ENCODE data around the gene NUDCD3.

Gene NUDCD3

GRCh38 chr7:44496385-44496784 lies 5.9 kb upstream of the NUDCD3 start:
- Histone ChIP-seq H3F3A (ENCODE audit: insufficient read depth) (peaks cover 2% of the 10 kb centered on the region; the same call in 1 of the 2 replicates), H4K20me1 (ENCODE audit: low read depth, low read length) (no peaks in the 10 kb centered on the region), H3K9me2 (replicated peaks; ENCODE audit: insufficient read depth, low read length) (no peaks in the 10 kb centered on the region), H3K9ac (ENCODE audit: low read length) (no peak overlapping the region), H3K9me3 (ENCODE audit: insufficient read depth, low read length) (no peaks in the 10 kb centered on the region), H3K4me2 (ENCODE audit: low read depth, low read length, poor library complexity, severe bottlenecking) (no peak overlapping the region), H3K79me2 (ENCODE audit: insufficient read depth, low read length) (no peaks in the 10 kb centered on the region), H3K27ac (ENCODE audit: low read depth, low read length) (no peak overlapping the region), H2AFZ (ENCODE audit: low read depth, low read length, severe bottlenecking) (no peak overlapping the region), H3K4me3 (ENCODE audit: insufficient read depth, low read length, poor library complexity, severe bottlenecking) (no peak overlapping the region), H3K36me3 (ENCODE audit: low read length) (no peaks in the 10 kb centered on the region), H3K27me3 (ENCODE audit: low read length) (no peaks in the 10 kb centered on the region)
- TF ChIP-seq EZH2phosphoT487 (conservative IDR thresholded peaks at IDR 0.05; ENCODE audit: low read length) (no peak), CTCF (IDR thresholded peaks at IDR 0.05; ENCODE audit: insufficient read depth, low read length, poor library complexity, severe bottlenecking) (no peak)

GRCh38 chr7:44494960-44495359 lies 4.5 kb upstream of the NUDCD3 start:
- Histone ChIP-seq H3K27me3 (ENCODE audit: low read length) (no peaks in the 10 kb centered on the region), H3K36me3 (ENCODE audit: low read length) (no peaks in the 10 kb centered on the region), H3K4me3 (ENCODE audit: insufficient read depth, low read length, poor library complexity, severe bottlenecking) (no peak overlapping the region), H3K9ac (ENCODE audit: low read length) (no peak overlapping the region), H3K79me2 (ENCODE audit: insufficient read depth, low read length) (peaks cover 3% of the 10 kb centered on the region), H3K27ac (ENCODE audit: low read depth, low read length) (no peak overlapping the region), H3K9me3 (ENCODE audit: insufficient read depth, low read length) (no peaks in the 10 kb centered on the region), H3K4me2 (ENCODE audit: low read depth, low read length, poor library complexity, severe bottlenecking) (no peak overlapping the region), H3K9me2 (replicated peaks; ENCODE audit: insufficient read depth, low read length) (no peaks in the 10 kb centered on the region), H3F3A (ENCODE audit: insufficient read depth) (peaks cover 3% of the 10 kb centered on the region; the same call in 1 of the 2 replicates), H2AFZ (ENCODE audit: low read depth, low read length, severe bottlenecking) (no peak overlapping the region), H4K20me1 (ENCODE audit: low read depth, low read length) (no peaks in the 10 kb centered on the region)
- TF ChIP-seq EZH2phosphoT487 (conservative IDR thresholded peaks at IDR 0.05; ENCODE audit: low read length) (no peak), CTCF (IDR thresholded peaks at IDR 0.05; ENCODE audit: insufficient read depth, low read length, poor library complexity, severe bottlenecking) (no peak)

GRCh38 chr7:44491229-44491628 lies 771 bp upstream of the NUDCD3 start:
- H3K4me3 ChIP-seq (ENCODE audit: insufficient read depth, low read length, poor library complexity, severe bottlenecking): peak overlapping the region; percentile 70
- peak overlapping the region; percentile 89 for H3K27ac ChIP-seq (ENCODE audit: low read depth, low read length)
- H3K4me2 ChIP-seq (ENCODE audit: low read depth, low read length, poor library complexity, severe bottlenecking): peak overlapping the region; percentile 91
- no peak for TF ChIP-seq CTCF (IDR thresholded peaks at IDR 0.05; ENCODE audit: insufficient read depth, low read length, poor library complexity, severe bottlenecking)
- TF ChIP-seq EZH2phosphoT487 (conservative IDR thresholded peaks at IDR 0.05; ENCODE audit: low read length): no peak
- no peaks in the 10 kb centered on the region for H4K20me1 ChIP-seq (ENCODE audit: low read depth, low read length)
- no peaks in the 10 kb centered on the region for H3K27me3 ChIP-seq (ENCODE audit: low read length)
- H3K9ac ChIP-seq (ENCODE audit: low read length): peak overlapping the region; percentile 78
- H2AFZ ChIP-seq (ENCODE audit: low read depth, low read length, severe bottlenecking): peak overlapping the region; percentile 95
- H3K9me3 ChIP-seq (ENCODE audit: insufficient read depth, low read length): no peaks in the 10 kb centered on the region
- H3F3A ChIP-seq (ENCODE audit: insufficient read depth): peaks cover 3% of the 10 kb centered on the region; the same call in 1 of the 2 replicates
- H3K36me3 ChIP-seq (ENCODE audit: low read length): no peaks in the 10 kb centered on the region
- H3K9me2 ChIP-seq (replicated peaks; ENCODE audit: insufficient read depth, low read length): no peaks in the 10 kb centered on the region
- H3K79me2 ChIP-seq (ENCODE audit: insufficient read depth, low read length): peaks cover 39% of the 10 kb centered on the region

All from SU-DHL-6 (cell line).